Measurements from ENCODE around the gene COPB1.

The COPB1 gene

DNA sequence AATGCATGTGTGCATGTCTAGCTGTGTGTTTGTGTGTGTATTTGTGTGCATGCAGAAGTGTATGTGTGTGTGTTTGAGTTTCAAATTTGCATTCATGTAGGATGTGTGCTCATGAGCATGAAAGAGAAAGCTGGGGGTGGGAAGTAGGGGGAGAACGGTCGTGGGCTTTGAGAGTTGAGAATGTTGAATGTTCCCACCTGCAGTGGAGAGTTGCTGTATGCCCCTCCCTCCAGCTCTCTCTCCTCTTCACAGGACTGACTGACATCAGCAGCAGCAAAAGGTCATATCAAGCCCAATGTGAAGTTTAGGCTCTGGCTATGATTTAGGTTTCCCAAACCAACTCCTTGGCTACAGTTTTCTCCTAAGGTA is 76.8 kb downstream of the COPB1 start:
- no peak for DNase-seq (ENCODE audit: extremely low read depth, low read depth)
- H3K4me3 ChIP-seq (replicated peaks; ENCODE audit: low read depth, low read length) = no peak overlapping the region
- TF ChIP-seq, protein P1, sequence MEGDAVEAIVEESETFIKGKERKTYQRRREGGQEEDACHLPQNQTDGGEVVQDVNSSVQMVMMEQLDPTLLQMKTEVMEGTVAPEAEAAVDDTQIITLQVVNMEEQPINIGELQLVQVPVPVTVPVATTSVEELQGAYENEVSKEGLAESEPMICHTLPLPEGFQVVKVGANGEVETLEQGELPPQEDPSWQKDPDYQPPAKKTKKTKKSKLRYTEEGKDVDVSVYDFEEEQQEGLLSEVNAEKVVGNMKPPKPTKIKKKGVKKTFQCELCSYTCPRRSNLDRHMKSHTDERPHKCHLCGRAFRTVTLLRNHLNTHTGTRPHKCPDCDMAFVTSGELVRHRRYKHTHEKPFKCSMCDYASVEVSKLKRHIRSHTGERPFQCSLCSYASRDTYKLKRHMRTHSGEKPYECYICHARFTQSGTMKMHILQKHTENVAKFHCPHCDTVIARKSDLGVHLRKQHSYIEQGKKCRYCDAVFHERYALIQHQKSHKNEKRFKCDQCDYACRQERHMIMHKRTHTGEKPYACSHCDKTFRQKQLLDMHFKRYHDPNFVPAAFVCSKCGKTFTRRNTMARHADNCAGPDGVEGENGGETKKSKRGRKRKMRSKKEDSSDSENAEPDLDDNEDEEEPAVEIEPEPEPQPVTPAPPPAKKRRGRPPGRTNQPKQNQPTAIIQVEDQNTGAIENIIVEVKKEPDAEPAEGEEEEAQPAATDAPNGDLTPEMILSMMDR (IDR thresholded peaks at IDR 0.05; ENCODE audit: low read depth, low read length, missing control alignments) = no peak

DNA sequence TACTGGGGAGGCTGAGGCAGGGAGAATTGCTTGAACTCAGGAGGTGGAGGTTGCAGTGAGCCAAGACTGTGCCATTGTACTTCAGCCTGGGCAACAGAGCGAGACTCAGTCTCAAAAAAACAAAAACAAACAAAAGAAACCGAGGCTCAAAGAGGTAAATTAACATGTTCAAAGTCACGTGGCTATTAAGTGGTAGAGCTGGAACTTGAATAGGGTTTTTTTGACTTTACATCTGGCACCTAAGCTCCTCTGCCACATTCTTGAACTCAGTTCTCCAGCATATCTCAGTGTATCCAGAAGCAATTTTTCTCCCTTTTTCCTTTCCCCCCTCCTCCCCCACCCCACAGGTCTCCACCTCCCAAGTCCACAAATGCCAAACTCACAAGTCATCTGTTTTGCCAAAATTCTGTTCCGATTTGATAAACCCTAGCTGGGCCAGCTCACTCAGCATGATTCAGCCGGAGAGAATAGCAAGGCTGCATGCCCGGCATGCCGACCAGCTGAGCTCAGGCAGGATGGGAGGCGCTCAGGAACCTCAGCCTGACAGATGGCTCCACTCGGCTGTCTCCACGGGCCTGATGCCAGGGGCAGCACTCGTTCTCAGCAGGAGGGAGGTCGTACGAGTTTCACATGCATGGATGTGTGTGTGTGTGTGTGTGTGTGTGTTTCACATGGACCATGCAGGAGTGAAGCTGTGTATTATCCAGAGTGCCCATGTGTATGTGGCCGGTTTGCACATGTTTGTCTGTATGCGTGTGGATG is 77.4 kb downstream of the COPB1 start:
- peak; percentile 96 for DNase-seq (ENCODE audit: extremely low read depth, low read depth)
- no peak overlapping the region for H3K4me3 ChIP-seq (replicated peaks; ENCODE audit: low read depth, low read length)
- TF ChIP-seq, protein P1 (IDR thresholded peaks at IDR 0.05; ENCODE audit: low read depth, low read length, missing control alignments) = no peak

DNA sequence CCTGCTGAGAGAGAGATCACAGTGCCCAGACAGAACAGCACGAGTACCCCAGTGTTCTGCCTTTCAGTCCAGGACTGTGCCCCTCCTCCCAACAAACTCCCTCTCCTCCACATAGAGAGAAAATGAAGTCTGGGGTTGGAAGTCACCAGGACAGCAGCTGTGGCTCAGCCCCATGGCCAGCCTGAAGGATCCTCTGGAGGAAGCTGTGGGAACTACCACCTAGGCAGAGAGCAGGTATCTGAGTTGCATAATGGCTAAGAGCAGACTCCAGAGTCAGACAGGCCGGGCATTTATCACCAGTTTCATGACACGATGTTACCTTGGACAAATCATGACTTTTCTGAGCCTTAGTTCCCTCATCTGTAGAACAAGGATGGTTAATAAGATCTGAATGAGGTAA is 79.4 kb downstream of the COPB1 start:
- TF ChIP-seq, protein P1 (IDR thresholded peaks at IDR 0.05; ENCODE audit: low read depth, low read length, missing control alignments) = no peak
- DNase-seq (ENCODE audit: extremely low read depth, low read depth) = no peak
- no peak overlapping the region for H3K4me3 ChIP-seq (replicated peaks; ENCODE audit: low read depth, low read length)

DNA sequence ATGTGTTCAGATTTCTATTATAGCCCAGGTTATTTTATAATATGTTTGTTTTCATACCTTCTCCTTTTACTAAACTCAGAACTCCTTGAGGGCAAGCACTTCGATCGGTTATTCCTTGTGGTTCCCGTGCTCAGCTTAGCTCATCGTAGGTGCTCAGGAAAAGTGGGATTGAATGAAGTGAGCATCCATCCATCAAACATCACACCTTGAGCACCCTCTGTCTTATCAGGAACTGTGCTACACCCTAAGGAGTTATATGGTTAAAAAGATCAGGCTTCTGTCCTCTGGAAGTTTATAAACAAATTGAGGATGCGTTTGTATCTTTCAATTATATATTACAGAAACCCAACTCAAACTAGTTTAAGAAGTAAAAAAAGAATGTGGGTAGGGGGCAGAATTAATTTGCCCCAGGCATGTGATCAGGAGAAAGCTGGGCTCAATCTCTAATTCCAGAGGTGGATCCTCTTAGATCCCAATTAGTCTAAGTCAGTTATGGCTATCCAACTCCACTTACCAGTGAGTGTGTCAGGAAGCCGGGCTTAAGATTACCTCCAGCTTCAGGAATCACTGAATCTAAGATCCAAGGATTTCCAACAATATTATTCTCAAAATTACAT is 80.7 kb downstream of the COPB1 start:
- TF ChIP-seq, protein P1 (IDR thresholded peaks at IDR 0.05; ENCODE audit: low read depth, low read length, missing control alignments) = peak; percentile 40
- no peak for DNase-seq (ENCODE audit: extremely low read depth, low read depth)
- no peak overlapping the region for H3K4me3 ChIP-seq (replicated peaks; ENCODE audit: low read depth, low read length)

DNA sequence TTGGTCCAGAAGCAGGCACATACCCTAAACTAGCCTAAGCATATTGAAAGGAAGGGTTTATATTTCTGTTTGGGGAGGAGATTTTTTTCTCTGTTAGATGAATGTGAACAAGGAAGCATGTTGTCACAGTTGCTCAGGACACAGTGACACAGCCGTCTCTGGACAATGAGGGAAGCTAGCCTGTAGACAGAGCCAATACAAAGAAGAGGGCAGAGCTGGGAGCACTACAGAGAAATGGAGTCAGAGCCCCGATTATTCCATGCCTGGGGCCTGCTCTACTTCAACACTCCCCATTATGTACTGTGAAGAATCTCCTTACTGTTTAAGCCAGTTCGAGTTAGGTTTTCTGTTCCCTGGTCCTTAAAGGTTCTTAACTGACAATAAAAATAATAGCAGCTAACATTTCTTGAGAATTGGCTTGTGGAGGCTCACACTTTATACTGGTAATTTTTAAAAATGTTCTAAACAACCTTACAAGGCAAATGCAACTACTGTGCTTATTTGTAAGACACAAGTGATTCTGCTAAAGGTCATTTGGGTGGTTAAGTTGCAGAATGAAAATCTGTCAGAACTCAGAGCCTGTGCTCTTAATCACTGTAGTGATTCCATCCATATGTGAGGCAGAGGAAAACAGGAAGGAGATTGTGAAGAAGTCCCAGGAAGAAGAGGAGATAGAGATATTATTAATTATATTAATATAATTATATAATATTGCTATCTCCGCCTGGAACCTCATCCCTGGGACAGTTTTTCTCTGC is 81.8 kb downstream of the COPB1 start:
- H3K4me3 ChIP-seq (replicated peaks; ENCODE audit: low read depth, low read length) = no peak overlapping the region
- TF ChIP-seq, protein P1 (IDR thresholded peaks at IDR 0.05; ENCODE audit: low read depth, low read length, missing control alignments) = no peak
- DNase-seq (ENCODE audit: extremely low read depth, low read depth) = no peak

DNA sequence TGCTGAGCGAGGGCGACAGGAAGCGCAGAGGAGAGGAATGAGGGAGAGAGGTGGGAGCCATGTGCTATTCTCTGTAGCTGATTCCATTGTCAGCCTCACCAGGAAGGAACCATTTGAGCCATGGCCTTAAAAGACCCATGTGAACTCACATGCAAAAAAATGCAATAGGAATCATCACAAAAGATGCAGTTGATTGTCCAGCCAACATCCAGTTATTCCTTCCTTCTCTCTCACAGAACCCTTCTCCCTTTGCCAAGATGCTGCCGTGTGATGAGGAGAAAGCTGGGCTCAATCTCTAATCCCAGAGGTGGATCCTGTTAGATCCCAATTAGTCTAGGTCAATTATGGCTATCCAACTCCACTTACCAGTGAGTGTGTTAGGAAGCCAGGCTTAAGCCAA is 82.4 kb downstream of the COPB1 start:
- TF ChIP-seq, protein P1 (IDR thresholded peaks at IDR 0.05; ENCODE audit: low read depth, low read length, missing control alignments) = no peak
- no peak for DNase-seq (ENCODE audit: extremely low read depth, low read depth)
- H3K4me3 ChIP-seq (replicated peaks; ENCODE audit: low read depth, low read length) = no peak overlapping the region

All from HFF-Myc (cell line).